Vagina (tissue), 2 donors: Measurements from ENCODE around the gene LTA. TPM values are rescaled to one million over a fixed set of nuclear protein-coding genes. Genes with fewer than 3 reads are reported as not detected.

Source experiments
- DNase-seq, 2 donors: peaks; one replicate each; pipeline ENCODE4 v3.0.0-alpha.2; 2017; ENCODE audit errors: extremely low spot score in 2 of 2
- H3K27ac ChIP-seq: fragments of 200-600 bp; sonication (generic); one replicate; pipeline ENCODE4 v1.5.1; 2019
- H3K27me3 ChIP-seq: fragments of 200-600 bp; sonication (generic); one replicate; pipeline ENCODE4 v1.5.1; 2019
- H3K36me3 ChIP-seq, 2 donors: fragments of 200-600 bp; sonication (generic); one replicate each; pipeline ENCODE4 v1.5.1; 2017 to 2019
- H3K4me1 ChIP-seq: fragments of 200-600 bp; sonication (generic); one replicate; pipeline ENCODE4 v1.5.1; 2019
- H3K4me3 ChIP-seq, 2 donors: fragments of 200-600 bp; sonication (generic); 1 replicate in 1 of 2; 2 replicates in 1 of 2; pipeline ENCODE4 v1.5.1; 2016 to 2019
- H3K9me3 ChIP-seq: fragments of 200-600 bp; sonication (generic); one replicate; pipeline ENCODE4 v1.5.1; 2019
- POLR2A ChIP-seq, 2 donors: fragments of 450-650 bp; IDR thresholded peaks; one replicate each; pipeline ENCODE4 v1.6.1; 2017; ENCODE audit warnings: antibody characterized with exemption in 2 of 2, mild to moderate bottlenecking in 2 of 2, moderate library complexity in 2 of 2
- POLR2AphosphoS5 ChIP-seq, 2 donors: sonication (generic); formaldehyde crosslinking; IDR thresholded peaks; one replicate each; pipeline ENCODE4 v1.9.0; 2017; ENCODE audit warnings: antibody characterized with exemption in 2 of 2, mild to moderate bottlenecking in 2 of 2, low read depth in 1 of 2; ENCODE audit not compliant: insufficient read depth in 1 of 2
- intact Hi-C: fragments of 100-400 bp; cut with DNase I; formaldehyde crosslinking; loops from one replicate; pipeline ENCODE4 v1.15.1; 2023
- total RNA-seq: library from RNA; depleted of rRNA; stranded (reverse); fragments of >200 nt; gene quantifications from one replicate; pipeline ENCODE4 v1.2.3, GENCODE V29; 2016
- TF ChIP-seq, protein P1 (sequence below), 3 experiments: fragments of 450-650 bp in 2 of 3; fragments of 200-600 bp in 1 of 3; sonication (generic) in 1 of 3; IDR thresholded peaks; one replicate each; pipeline ENCODE4 v1.5.1; 2017 to 2019; ENCODE audit warnings: antibody characterized with exemption in 3 of 3, mild to moderate bottlenecking in 2 of 3, moderate library complexity in 2 of 3

Gene LTA
- total RNA-seq, 1 donor from 2014 or later: not detected

DNA sequence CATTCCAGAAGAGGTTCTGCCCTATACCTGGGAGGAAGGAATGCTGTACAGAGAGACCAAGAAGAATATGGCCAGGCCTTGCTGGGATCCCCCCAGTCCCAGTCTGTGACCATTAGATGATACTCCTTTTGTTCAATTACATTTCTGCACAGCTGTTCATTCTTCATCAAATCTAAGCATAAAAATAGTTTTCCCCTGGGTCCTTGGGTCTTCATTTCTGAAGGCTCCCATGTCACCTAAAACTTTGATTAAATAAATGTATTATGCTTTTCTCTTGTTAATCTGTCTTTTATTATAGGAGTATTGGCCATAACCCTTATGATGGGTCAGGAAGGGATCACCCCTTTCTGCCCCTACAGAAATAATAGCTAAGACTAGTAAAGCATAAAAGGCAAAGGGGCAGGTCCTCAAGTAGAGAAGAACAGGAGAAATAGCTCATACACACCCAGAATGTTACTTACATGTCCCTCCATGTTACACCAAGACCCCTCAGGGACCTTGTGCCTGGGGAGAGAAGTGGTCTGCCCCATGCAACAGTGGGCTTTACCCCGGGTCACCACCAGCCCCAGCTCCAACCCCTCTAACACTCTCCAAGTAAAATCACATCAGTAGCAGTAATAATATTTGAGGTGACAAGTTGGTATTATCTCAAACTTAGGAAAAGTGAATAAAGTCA lies 2.1 kb upstream of the LTA start:
- Histone ChIP-seq H3K36me3 (no peaks in the 10 kb centered on the region), H3K27me3 (no peaks in the 10 kb centered on the region), H3K4me1 (no peaks in the 10 kb centered on the region), H3K4me3 (no peak overlapping the region), H3K27ac (no peak overlapping the region), H3K9me3 (no peaks in the 10 kb centered on the region)
- intact Hi-C loops: no loop called here
- no peak for TF ChIP-seq POLR2AphosphoS5 (IDR thresholded peaks at IDR 0.05; ENCODE audit: insufficient read depth in 1 of 2, low read depth in 1 of 2)
- DNase-seq: no peak

DNA sequence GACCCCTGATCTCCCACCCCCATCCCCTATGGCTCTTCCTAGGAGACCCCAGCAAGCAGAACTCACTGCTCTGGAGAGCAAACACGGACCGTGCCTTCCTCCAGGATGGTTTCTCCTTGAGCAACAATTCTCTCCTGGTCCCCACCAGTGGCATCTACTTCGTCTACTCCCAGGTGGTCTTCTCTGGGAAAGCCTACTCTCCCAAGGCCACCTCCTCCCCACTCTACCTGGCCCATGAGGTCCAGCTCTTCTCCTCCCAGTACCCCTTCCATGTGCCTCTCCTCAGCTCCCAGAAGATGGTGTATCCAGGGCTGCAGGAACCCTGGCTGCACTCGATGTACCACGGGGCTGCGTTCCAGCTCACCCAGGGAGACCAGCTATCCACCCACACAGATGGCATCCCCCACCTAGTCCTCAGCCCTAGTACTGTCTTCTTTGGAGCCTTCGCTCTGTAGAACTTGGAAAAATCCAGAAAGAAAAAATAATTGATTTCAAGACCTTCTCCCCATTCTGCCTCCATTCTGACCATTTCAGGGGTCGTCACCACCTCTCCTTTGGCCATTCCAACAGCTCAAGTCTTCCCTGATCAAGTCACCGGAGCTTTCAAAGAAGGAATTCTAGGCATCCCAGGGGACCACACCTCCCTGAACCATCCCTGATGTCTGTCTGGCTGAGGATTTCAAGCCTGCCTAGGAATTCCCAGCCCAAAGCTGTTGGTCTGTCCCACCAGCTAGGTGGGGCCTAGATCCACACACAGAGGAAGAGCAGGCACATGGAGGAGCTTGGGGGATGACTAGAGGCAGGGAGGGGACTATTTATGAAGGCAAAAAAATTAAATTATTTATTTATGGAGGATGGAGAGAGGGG lies 1.4 kb downstream of the LTA start:
- no peak for TF ChIP-seq POLR2A (IDR thresholded peaks at IDR 0.05)
- TF ChIP-seq, protein P1, sequence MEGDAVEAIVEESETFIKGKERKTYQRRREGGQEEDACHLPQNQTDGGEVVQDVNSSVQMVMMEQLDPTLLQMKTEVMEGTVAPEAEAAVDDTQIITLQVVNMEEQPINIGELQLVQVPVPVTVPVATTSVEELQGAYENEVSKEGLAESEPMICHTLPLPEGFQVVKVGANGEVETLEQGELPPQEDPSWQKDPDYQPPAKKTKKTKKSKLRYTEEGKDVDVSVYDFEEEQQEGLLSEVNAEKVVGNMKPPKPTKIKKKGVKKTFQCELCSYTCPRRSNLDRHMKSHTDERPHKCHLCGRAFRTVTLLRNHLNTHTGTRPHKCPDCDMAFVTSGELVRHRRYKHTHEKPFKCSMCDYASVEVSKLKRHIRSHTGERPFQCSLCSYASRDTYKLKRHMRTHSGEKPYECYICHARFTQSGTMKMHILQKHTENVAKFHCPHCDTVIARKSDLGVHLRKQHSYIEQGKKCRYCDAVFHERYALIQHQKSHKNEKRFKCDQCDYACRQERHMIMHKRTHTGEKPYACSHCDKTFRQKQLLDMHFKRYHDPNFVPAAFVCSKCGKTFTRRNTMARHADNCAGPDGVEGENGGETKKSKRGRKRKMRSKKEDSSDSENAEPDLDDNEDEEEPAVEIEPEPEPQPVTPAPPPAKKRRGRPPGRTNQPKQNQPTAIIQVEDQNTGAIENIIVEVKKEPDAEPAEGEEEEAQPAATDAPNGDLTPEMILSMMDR (IDR thresholded peaks at IDR 0.05): no peak
- TF ChIP-seq POLR2AphosphoS5 (IDR thresholded peaks at IDR 0.05; ENCODE audit: insufficient read depth in 1 of 2, low read depth in 1 of 2): no peak
- intact Hi-C loops: no loop called here
- Histone ChIP-seq H3K36me3 (no peaks in the 10 kb centered on the region), H3K4me3 (no peak overlapping the region), H3K4me1 (no peaks in the 10 kb centered on the region), H3K9me3 (no peaks in the 10 kb centered on the region), H3K27ac (no peak overlapping the region), H3K27me3 (no peaks in the 10 kb centered on the region)
- DNase-seq: no peak

DNA sequence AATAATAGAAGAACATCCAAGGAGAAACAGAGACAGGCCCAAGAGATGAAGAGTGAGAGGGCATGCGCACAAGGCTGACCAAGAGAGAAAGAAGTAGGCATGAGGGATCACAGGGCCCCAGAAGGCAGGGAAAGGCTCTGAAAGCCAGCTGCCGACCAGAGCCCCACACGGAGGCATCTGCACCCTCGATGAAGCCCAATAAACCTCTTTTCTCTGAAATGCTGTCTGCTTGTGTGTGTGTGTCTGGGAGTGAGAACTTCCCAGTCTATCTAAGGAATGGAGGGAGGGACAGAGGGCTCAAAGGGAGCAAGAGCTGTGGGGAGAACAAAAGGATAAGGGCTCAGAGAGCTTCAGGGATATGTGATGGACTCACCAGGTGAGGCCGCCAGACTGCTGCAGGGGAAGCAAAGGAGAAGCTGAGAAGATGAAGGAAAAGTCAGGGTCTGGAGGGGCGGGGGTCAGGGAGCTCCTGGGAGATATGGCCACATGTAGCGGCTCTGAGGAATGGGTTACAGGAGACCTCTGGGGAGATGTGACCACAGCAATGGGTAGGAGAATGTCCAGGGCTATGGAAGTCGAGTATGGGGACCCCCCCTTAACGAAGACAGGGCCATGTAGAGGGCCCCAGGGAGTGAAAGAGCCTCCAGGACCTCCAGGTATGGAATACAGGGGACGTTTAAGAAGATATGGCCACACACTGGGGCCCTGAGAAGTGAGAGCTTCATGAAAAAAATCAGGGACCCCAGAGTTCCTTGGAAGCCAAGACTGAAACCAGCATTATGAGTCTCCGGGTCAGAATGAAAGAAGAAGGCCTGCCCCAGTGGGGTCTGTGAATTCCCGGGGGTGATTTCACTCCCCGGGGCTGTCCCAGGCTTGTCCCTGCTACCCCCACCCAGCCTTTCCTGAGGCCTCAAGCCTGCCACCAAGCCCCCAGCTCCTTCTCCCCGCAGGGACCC lies 2.3 kb downstream of the LTA start:
- no peak for DNase-seq

DNA sequence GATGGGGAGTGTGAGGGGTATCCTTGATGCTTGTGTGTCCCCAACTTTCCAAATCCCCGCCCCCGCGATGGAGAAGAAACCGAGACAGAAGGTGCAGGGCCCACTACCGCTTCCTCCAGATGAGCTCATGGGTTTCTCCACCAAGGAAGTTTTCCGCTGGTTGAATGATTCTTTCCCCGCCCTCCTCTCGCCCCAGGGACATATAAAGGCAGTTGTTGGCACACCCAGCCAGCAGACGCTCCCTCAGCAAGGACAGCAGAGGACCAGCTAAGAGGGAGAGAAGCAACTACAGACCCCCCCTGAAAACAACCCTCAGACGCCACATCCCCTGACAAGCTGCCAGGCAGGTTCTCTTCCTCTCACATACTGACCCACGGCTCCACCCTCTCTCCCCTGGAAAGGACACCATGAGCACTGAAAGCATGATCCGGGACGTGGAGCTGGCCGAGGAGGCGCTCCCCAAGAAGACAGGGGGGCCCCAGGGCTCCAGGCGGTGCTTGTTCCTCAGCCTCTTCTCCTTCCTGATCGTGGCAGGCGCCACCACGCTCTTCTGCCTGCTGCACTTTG lies 3.3 kb downstream of the LTA start, which contains the start of gene TNF:
TSS of gene TNF (plus strand) at position 231 of the 567 bp plus-strand sequence. CDS start at position 408, 177 bp downstream.
- TF ChIP-seq, protein P1 (IDR thresholded peaks at IDR 0.05): no peak
- TF ChIP-seq POLR2AphosphoS5 (IDR thresholded peaks at IDR 0.05; ENCODE audit: insufficient read depth in 1 of 2, low read depth in 1 of 2) (peak in 1 of 2 donors; percentile 56), POLR2A (IDR thresholded peaks at IDR 0.05) (peak in 1 of 2 donors; percentile 16)
- intact Hi-C loops: no loop called here

More for the DNA sequence above, 2.3 kb downstream of the LTA start:
- Histone ChIP-seq H3K27me3 (no peaks in the 10 kb centered on the region), H3K4me1 (no peaks in the 10 kb centered on the region), H3K36me3 (no peaks in the 10 kb centered on the region), H3K4me3 (no peak overlapping the region), H3K9me3 (no peaks in the 10 kb centered on the region), H3K27ac (no peak overlapping the region)
- no peak for TF ChIP-seq POLR2A (IDR thresholded peaks at IDR 0.05)
- TF ChIP-seq, protein P1 (IDR thresholded peaks at IDR 0.05): no peak
- TF ChIP-seq POLR2AphosphoS5 (IDR thresholded peaks at IDR 0.05; ENCODE audit: insufficient read depth in 1 of 2, low read depth in 1 of 2): no peak
- intact Hi-C loops: no loop called here

More for the DNA sequence above, 3.3 kb downstream of the LTA start, which contains the start of gene TNF:
- H3K4me1 ChIP-seq: peaks cover 2% of the 10 kb centered on the region
- no peaks in the 10 kb centered on the region for H3K9me3 ChIP-seq
- H3K4me3 ChIP-seq: peak within 1 kb of the TSS; percentile 28 to 33
- H3K27ac ChIP-seq: peak within 1 kb of the TSS; percentile 9
- no peak for DNase-seq
- no peaks in the 10 kb centered on the region for H3K36me3 ChIP-seq
- H3K27me3 ChIP-seq: no peaks in the 10 kb centered on the region
